Duodenal mucosa (tissue), 2 donors: ENCODE results near the gene YAP1.
"Not testable (repeated sequence)": the region's sequence is repeated elsewhere in the genome, so short reads cannot be mapped to it uniquely, and the experiment has no call there.

Source experiments
- H3K27ac ChIP-seq: one replicate; pipeline ENCODE4 v1.7.0; 2013; ENCODE audit warnings: low read depth, low read length
- H3K27me3 ChIP-seq, 2 donors: one replicate each; pipeline ENCODE4 v1.7.0; 2013; ENCODE audit warnings: low read length in 2 of 2, control low read depth in 1 of 2; ENCODE audit not compliant: insufficient read depth in 2 of 2, control insufficient read depth in 1 of 2
- H3K36me3 ChIP-seq, 2 donors: one replicate each; pipeline ENCODE4 v1.7.0; 2013; ENCODE audit warnings: low read length in 2 of 2, control low read depth in 1 of 2; ENCODE audit not compliant: insufficient read depth in 2 of 2, control insufficient read depth in 1 of 2
- H3K4me1 ChIP-seq, 2 donors: one replicate each; pipeline ENCODE4 v1.7.0; 2013; ENCODE audit warnings: low read length in 2 of 2, control low read depth in 1 of 2; ENCODE audit not compliant: insufficient read depth in 2 of 2, control insufficient read depth in 1 of 2
- H3K4me3 ChIP-seq, 2 donors: one replicate each; pipeline ENCODE4 v1.7.0; 2013; ENCODE audit warnings: low read length in 2 of 2, low read depth in 1 of 2
- H3K9ac ChIP-seq, 2 donors: one replicate each; pipeline ENCODE4 v1.7.0; 2013; ENCODE audit warnings: low read length in 2 of 2, low read depth in 1 of 2
- H3K9me3 ChIP-seq, 2 donors: one replicate each; pipeline ENCODE4 v1.7.0; 2013; ENCODE audit warnings: low read length in 2 of 2, control low read depth in 1 of 2; ENCODE audit not compliant: control insufficient read depth in 1 of 2

YAP1 gene

GRCh38 chr11:102194990-102195389 is 84.7 kb downstream of the YAP1 start:
- Histone ChIP-seq H3K27ac (no peak overlapping the region), H3K27me3 (no peaks in the 10 kb centered on the region), H3K36me3 (no peaks in the 10 kb centered on the region), H3K9me3 (no peaks in the 10 kb centered on the region), H3K9ac (no peak overlapping the region), H3K4me3 (no peak overlapping the region), H3K4me1 (peaks cover 4 to 26% of the 10 kb centered on the region in 2 donors)

GRCh38 chr11:102196351-102196750 is 86.1 kb downstream of the YAP1 start:
- peaks cover 4 to 26% of the 10 kb centered on the region in 2 donors for H3K4me1 ChIP-seq
- no peaks in the 10 kb centered on the region for H3K9me3 ChIP-seq
- no peak overlapping the region for H3K4me3 ChIP-seq
- H3K27ac ChIP-seq = no peak overlapping the region
- no peaks in the 10 kb centered on the region for H3K36me3 ChIP-seq
- no peak overlapping the region for H3K9ac ChIP-seq
- no peaks in the 10 kb centered on the region for H3K27me3 ChIP-seq

GRCh38 chr11:102196816-102197215 is 86.6 kb downstream of the YAP1 start:
- Histone ChIP-seq H3K9ac (no peak overlapping the region), H3K36me3 (no peaks in the 10 kb centered on the region), H3K9me3 (no peaks in the 10 kb centered on the region), H3K4me3 (no peak overlapping the region), H3K4me1 (peaks cover 4 to 21% of the 10 kb centered on the region in 2 donors), H3K27ac (no peak overlapping the region), H3K27me3 (no peaks in the 10 kb centered on the region)

GRCh38 chr11:102197670-102198139 is 87.5 kb downstream of the YAP1 start:
- Histone ChIP-seq H3K36me3 (peaks cover 0 to 1% of the 10 kb centered on the region in 2 donors), H3K4me3 (no peak overlapping the region), H3K9me3 (no peaks in the 10 kb centered on the region), H3K9ac (no peak overlapping the region), H3K27me3 (no peaks in the 10 kb centered on the region), H3K27ac (no peak overlapping the region), H3K4me1 (peaks cover 0 to 12% of the 10 kb centered on the region in 2 donors)

- Histone ChIP-seq H3K9me3 (no peaks in the 10 kb centered on the region), H3K4me3 (no peak overlapping the region), H3K4me1 (peaks cover 0 to 9% of the 10 kb centered on the region in 2 donors), H3K27ac (no peak overlapping the region), H3K9ac (no peak overlapping the region), H3K36me3 (peaks cover 2 to 3% of the 10 kb centered on the region in 2 donors), H3K27me3 (no peaks in the 10 kb centered on the region)
Measured at GRCh38 chr11:102199673-102200072, 89.4 kb downstream of the YAP1 start.

GRCh38 chr11:102200325-102200724 is 90.1 kb downstream of the YAP1 start:
- H3K27me3 ChIP-seq, H3K4me1 ChIP-seq, H3K4me3 ChIP-seq, H3K9me3 ChIP-seq, H3K9ac ChIP-seq, H3K27ac ChIP-seq, H3K36me3 ChIP-seq: not testable (repeated sequence)

- Histone ChIP-seq H3K4me3 (no peak overlapping the region), H3K9ac (no peak overlapping the region), H3K4me1 (peaks cover 0 to 9% of the 10 kb centered on the region in 2 donors), H3K27me3 (no peaks in the 10 kb centered on the region), H3K9me3 (no peaks in the 10 kb centered on the region), H3K27ac (no peak overlapping the region), H3K36me3 (peaks cover 3 to 12% of the 10 kb centered on the region in 2 donors)
Measured at GRCh38 chr11:102201776-102202175, 91.5 kb downstream of the YAP1 start.

- Histone ChIP-seq H3K4me1 (peaks cover 0 to 6% of the 10 kb centered on the region in 2 donors), H3K4me3 (no peak overlapping the region), H3K36me3 (peaks cover 3 to 20% of the 10 kb centered on the region in 2 donors), H3K27me3 (no peaks in the 10 kb centered on the region), H3K9me3 (no peaks in the 10 kb centered on the region), H3K27ac (no peak overlapping the region), H3K9ac (no peak overlapping the region)
Measured at GRCh38 chr11:102202972-102203371, 92.7 kb downstream of the YAP1 start.

GRCh38 chr11:102204174-102204573 is 93.9 kb downstream of the YAP1 start:
- Histone ChIP-seq H3K36me3 (peaks cover 3 to 20% of the 10 kb centered on the region in 2 donors), H3K9ac (no peak overlapping the region), H3K4me1 (no peaks in the 10 kb centered on the region), H3K4me3 (no peak overlapping the region), H3K9me3 (no peaks in the 10 kb centered on the region), H3K27me3 (no peaks in the 10 kb centered on the region), H3K27ac (no peak overlapping the region)

GRCh38 chr11:102205805-102206204 is 95.6 kb downstream of the YAP1 start:
- Histone ChIP-seq H3K9me3 (no peaks in the 10 kb centered on the region), H3K36me3 (peaks cover 3 to 25% of the 10 kb centered on the region in 2 donors), H3K4me3 (no peak overlapping the region), H3K9ac (no peak overlapping the region), H3K27me3 (no peaks in the 10 kb centered on the region), H3K4me1 (no peaks in the 10 kb centered on the region), H3K27ac (no peak overlapping the region)

GRCh38 chr11:102208835-102209234 is 98.6 kb downstream of the YAP1 start:
- Histone ChIP-seq H3K4me1 (no peaks in the 10 kb centered on the region), H3K9ac (no peak overlapping the region), H3K27ac (no peak overlapping the region), H3K4me3 (no peak overlapping the region), H3K9me3 (no peaks in the 10 kb centered on the region), H3K27me3 (no peaks in the 10 kb centered on the region), H3K36me3 (peaks cover 0 to 25% of the 10 kb centered on the region in 2 donors)
